ENCODE measurements around the gene TEFM.

DNA sequence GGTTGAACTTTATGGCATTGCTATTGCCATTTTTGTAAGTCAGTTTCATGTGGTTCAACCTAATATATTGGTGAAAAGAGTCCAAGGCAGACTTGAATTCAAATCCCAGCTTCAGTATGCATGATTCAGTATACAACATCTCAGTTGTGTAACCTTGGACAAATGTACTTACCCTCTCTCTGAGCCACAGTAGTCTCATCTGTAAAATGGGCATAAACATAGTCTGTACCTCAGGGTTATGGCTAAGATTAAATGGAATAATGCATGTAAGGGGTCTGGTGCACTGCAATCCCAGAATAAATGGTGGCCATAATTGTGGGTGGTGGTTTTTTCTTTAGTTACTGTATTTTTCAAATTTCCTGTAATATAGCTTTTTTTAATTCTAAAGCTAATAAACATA, 11.0 kb upstream of the TEFM start:
- TF ChIP-seq, protein P1, sequence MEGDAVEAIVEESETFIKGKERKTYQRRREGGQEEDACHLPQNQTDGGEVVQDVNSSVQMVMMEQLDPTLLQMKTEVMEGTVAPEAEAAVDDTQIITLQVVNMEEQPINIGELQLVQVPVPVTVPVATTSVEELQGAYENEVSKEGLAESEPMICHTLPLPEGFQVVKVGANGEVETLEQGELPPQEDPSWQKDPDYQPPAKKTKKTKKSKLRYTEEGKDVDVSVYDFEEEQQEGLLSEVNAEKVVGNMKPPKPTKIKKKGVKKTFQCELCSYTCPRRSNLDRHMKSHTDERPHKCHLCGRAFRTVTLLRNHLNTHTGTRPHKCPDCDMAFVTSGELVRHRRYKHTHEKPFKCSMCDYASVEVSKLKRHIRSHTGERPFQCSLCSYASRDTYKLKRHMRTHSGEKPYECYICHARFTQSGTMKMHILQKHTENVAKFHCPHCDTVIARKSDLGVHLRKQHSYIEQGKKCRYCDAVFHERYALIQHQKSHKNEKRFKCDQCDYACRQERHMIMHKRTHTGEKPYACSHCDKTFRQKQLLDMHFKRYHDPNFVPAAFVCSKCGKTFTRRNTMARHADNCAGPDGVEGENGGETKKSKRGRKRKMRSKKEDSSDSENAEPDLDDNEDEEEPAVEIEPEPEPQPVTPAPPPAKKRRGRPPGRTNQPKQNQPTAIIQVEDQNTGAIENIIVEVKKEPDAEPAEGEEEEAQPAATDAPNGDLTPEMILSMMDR (IDR thresholded peaks at IDR 0.05): no peak
- no peak for TF ChIP-seq POLR2A (IDR thresholded peaks at IDR 0.05)
